Muscle layer of duodenum (tissue), 2 donors: ENCODE data around the gene LBX2.
A peak's percentile ranks its signal among the peaks of the same experiment; 100 is the strongest.

ENCODE experiments used
- H3K27ac ChIP-seq: one replicate; pipeline ENCODE4 v1.7.0; 2013; ENCODE audit warnings: mild to moderate bottlenecking, low read length
- H3K27me3 ChIP-seq: one replicate; pipeline ENCODE4 v1.7.0; 2013; ENCODE audit warnings: low read depth, mild to moderate bottlenecking, control low read depth, low read length
- H3K36me3 ChIP-seq, 2 donors: one replicate each; pipeline ENCODE4 v1.7.0; 2013; ENCODE audit warnings: low read length in 2 of 2, control low read depth in 1 of 2, mild to moderate bottlenecking in 1 of 2; ENCODE audit not compliant: insufficient read depth in 2 of 2, control insufficient read depth in 1 of 2
- H3K4me1 ChIP-seq, 2 donors: one replicate each; pipeline ENCODE4 v1.7.0; 2013; ENCODE audit warnings: low read length in 2 of 2, mild to moderate bottlenecking in 2 of 2, control low read depth in 1 of 2, moderate library complexity in 1 of 2; ENCODE audit not compliant: insufficient read depth in 2 of 2, control insufficient read depth in 1 of 2
- H3K4me3 ChIP-seq, 2 donors: one replicate each; pipeline ENCODE4 v1.7.0; 2013; ENCODE audit warnings: low read length in 2 of 2, low read depth in 1 of 2, mild to moderate bottlenecking in 1 of 2
- H3K9me3 ChIP-seq, 2 donors: one replicate each; pipeline ENCODE4 v1.7.0; 2013; ENCODE audit warnings: low read length in 2 of 2, control low read depth in 1 of 2, mild to moderate bottlenecking in 1 of 2; ENCODE audit not compliant: control insufficient read depth in 1 of 2
- donor health status: healthy.

Gene LBX2

DNA sequence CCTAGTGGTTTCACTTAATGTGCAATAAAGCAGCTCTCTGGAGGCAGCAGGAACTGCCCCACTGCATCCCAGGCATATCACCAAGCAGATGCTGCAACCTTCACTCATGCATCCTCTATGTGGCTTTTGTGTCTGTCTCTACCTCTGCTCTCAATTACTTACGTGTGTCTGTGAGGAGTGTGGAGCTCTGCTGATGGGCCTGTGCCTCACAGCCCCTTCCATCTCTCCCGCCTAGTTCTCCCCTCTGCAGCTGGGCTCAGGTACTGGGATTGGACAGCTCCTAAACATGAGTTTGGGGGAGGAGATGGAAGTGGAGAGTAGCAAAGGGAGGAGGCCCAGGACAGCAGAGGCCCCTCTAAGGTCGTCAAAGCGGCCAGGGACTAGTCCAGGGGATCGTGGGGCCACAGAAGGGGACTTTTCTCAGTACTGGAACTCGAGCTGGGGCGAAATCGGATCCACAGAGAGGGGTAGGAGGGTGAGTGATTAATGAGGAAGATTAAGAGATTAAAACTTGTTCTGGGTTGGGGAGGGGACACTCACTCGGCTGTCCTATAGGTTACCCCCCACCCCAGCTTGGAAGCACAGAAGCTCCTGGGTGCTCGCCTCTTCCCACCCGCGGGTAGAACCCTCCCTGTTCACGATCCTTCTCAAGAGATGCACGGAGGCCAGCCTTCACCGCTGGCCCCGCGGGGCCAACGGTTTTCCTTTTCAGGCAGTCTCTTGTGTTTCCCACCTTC, 2.1 kb upstream of the LBX2 start:
- peaks cover 17 to 67% of the 10 kb centered on the region in 2 donors for H3K4me1 ChIP-seq
- peaks cover 38% of the 10 kb centered on the region for H3K27me3 ChIP-seq
- H3K36me3 ChIP-seq: peaks cover 13 to 20% of the 10 kb centered on the region in 2 donors
- H3K27ac ChIP-seq: no peak overlapping the region
- no peaks in the 10 kb centered on the region for H3K9me3 ChIP-seq
- H3K4me3 ChIP-seq: no peak overlapping the region

DNA sequence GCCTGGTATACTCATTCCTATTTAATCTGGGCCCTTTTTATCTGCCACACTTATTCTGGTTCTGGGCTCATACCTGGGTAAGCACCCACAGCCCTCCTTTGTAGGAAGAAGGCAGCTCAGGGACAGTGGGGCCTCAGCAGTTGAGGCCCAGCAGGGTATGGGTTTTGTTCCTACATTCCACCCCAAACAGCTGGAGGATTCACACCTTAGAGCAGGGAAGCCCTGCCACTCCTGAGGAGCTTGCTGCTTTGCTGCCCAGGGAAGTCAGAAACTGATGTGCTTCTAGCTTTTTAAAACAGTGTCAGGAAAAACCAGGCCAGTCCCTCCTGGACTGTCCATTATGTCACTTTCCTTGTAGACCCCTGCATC, 1.2 kb upstream of the LBX2 start:
- H3K9me3 ChIP-seq: no peaks in the 10 kb centered on the region
- H3K27me3 ChIP-seq: peaks cover 38% of the 10 kb centered on the region
- H3K4me3 ChIP-seq: no peak overlapping the region
- peaks cover 11 to 57% of the 10 kb centered on the region in 2 donors for H3K4me1 ChIP-seq
- H3K27ac ChIP-seq: no peak overlapping the region
- peaks cover 10 to 15% of the 10 kb centered on the region in 2 donors for H3K36me3 ChIP-seq

DNA sequence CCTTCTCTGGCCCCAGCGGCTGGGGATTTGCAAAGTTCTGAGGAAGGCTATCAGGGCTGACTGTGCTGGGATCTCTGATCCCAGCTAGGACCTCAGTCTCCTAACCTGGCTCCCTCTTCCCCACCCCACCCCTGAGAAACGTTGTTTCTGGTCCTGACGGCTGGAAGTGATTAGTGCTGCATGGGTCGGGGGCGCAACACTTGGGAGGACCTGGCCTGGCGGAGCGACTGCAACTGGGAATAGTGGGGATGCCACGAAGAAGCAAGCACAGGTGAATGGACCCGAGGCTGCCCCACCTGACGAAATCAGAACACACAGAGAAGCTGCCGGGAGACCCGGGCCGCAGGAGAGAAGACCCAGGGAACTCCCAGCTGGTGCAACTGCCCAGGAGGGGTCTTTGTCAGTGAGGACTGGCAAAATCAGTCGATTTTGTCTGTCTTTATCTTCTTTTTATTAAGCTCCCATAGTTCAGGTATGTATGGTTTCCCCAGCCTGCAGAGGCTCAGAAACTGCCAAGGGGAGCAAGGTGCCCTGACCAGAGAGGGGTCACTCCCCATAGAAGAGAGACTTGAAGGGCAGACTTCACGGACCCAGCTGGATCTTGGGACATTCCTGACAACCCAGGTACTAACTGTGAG, 656 bp upstream of the LBX2 start:
- Histone ChIP-seq H3K4me3 (peak overlapping the region in 1 of 2 donors; percentile 54), H3K27me3 (peaks cover 38% of the 10 kb centered on the region), H3K27ac (no peak overlapping the region), H3K36me3 (peaks cover 5 to 10% of the 10 kb centered on the region in 2 donors), H3K9me3 (no peaks in the 10 kb centered on the region), H3K4me1 (peaks cover 7 to 52% of the 10 kb centered on the region in 2 donors)

DNA sequence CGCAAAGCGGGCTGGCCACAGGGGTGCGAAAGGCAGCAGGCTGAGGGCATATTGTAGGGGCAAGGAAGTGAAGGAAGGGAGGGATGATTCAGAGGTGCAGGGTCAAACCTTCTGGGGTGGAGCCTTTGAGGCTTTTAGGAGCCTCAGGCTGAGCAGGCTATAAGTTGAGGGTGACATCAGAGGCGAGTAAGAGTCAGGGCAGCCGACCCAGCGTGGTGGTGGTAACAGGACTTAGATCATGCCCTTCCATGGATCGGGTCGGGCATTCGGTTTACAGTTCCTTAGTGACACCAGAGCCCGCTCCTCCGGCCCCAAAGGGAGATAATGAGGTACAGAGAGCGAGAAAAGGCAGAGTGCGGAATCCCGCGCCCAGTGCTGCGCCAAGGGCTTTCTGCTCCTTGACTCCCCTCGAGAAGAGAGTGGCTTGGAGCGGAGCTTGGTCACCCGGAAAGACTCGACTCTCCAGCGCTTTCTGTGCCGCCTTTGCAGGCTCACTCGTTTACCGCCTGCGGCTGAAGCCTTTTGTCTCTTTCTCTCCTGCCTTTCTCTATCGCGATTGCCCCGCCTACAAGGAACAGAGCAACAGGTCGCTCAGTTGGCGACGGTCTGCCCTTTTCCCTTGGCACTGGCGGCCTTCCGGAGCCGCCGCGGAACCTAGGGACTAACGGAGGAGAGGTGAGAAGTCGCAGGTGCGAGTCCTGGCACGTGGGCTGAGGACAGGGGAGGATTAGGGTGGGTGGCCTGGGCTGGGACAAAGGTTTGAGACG, 720 bp downstream of the LBX2 start:
- no peaks in the 10 kb centered on the region for H3K9me3 ChIP-seq
- peaks cover 38% of the 10 kb centered on the region for H3K27me3 ChIP-seq
- H3K4me1 ChIP-seq: peaks cover 3 to 41% of the 10 kb centered on the region in 2 donors
- peaks cover 5 to 6% of the 10 kb centered on the region in 2 donors for H3K36me3 ChIP-seq
- no peak overlapping the region for H3K27ac ChIP-seq
- peak overlapping the region; percentile 52 to 54 for H3K4me3 ChIP-seq

DNA sequence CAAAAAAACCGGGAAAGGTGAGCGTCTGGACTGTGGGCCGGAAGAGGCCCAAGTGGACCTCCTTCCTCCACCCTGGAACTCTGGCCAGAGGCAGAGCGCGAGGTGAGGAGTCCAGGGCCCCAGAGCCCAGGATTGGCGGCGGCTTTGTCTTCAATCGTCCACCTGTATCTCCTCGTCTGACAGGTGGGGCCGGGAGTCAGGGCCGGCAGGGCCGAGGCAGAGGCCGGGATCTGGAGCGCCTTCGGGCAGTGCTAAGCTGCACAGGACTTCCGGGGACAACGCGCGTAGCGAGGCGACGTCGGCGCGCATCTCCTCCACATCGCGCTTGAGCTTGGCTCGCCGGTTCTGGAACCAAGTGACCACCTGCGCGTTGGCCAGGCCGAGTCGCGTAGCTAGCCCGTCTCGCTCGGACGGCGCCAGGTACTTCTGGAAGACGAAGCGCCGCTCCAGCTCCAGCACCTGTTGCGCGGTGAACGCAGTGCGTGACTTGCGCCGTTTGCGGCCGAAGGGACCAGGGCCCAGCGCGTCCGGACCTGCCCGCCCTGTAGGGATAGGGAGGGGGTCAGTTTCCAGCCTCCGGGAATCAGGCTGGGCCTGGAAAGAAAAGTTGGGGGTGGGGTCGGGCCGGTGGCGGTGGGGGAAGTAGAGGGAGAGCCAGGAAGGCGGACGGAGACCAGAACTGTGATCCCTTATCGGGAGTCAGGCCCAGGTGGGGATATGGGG, 1.5 kb downstream of the LBX2 start:
- Histone ChIP-seq H3K27me3 (peaks cover 38% of the 10 kb centered on the region), H3K4me3 (peak overlapping the region; percentile 52 to 54), H3K36me3 (peaks cover 12 to 14% of the 10 kb centered on the region in 2 donors), H3K4me1 (peaks cover 3 to 34% of the 10 kb centered on the region in 2 donors), H3K9me3 (no peaks in the 10 kb centered on the region), H3K27ac (no peak overlapping the region)

DNA sequence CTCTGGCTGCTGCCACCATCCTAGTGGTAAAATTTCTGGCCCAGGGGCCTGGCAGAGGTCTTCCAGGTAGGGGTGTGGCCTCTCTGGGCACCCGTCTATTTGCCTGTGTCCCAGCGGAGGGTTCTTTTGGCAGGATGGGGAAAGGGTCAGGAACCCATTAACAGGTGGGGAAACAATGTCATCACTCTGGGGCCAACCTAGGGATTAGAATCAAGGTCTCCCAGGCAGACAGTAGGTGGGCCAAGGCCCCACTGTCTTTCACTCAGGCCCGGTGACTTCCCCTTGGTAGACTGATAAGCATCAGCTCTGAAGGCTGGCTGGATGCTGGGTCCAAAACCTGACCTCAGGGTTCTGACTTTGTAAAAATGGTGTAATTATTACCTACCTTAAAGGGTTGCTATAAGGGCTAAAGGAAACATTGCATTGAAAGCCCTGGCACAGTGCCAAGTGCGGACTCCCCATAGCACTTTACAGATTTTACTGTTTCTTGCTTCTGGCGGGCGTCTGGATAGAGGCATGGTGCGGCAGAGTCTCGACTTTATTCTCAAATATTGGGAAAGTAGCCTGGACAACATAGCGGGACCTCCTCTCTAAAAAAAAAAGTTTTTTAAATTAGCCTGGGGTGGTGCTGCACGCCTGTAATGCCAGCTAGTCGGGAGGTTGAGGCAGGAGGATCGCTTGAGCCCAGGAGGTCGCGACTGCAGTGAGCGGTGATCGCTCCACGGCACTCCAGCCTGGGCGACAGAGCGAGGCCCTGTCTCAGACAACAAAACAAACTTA, 2.2 kb downstream of the LBX2 start:
- H3K27me3 ChIP-seq: peaks cover 38% of the 10 kb centered on the region
- no peak overlapping the region for H3K27ac ChIP-seq
- no peaks in the 10 kb centered on the region for H3K9me3 ChIP-seq
- peaks cover 3 to 30% of the 10 kb centered on the region in 2 donors for H3K4me1 ChIP-seq
- peak overlapping the region in 1 of 2 donors; percentile 54 for H3K4me3 ChIP-seq
- peaks cover 20 to 21% of the 10 kb centered on the region in 2 donors for H3K36me3 ChIP-seq

DNA sequence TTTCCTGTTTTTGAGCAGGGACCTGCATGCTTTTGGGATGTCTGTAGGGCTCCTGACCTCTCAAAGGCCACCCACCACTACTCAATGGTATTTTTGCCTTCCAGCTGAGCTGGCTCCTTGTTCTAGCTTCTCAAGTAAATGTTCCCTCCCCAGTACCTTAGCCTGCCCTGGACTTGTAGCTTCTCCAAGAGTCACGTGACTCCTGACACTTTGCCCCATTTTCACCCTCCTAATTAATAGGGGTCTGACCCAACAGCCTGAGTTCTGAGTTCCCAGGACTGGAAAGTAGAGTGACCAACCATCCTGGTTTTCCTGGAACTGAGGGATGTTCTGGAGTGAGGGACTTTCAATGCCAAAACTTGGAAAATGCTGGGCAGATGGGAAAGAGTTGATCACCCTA, 4.0 kb downstream of the LBX2 start:
- Histone ChIP-seq H3K27ac (no peak overlapping the region), H3K4me3 (no peak overlapping the region), H3K4me1 (peaks cover 3 to 30% of the 10 kb centered on the region in 2 donors), H3K27me3 (peaks cover 27% of the 10 kb centered on the region), H3K9me3 (no peaks in the 10 kb centered on the region), H3K36me3 (peaks cover 37 to 39% of the 10 kb centered on the region in 2 donors)

DNA sequence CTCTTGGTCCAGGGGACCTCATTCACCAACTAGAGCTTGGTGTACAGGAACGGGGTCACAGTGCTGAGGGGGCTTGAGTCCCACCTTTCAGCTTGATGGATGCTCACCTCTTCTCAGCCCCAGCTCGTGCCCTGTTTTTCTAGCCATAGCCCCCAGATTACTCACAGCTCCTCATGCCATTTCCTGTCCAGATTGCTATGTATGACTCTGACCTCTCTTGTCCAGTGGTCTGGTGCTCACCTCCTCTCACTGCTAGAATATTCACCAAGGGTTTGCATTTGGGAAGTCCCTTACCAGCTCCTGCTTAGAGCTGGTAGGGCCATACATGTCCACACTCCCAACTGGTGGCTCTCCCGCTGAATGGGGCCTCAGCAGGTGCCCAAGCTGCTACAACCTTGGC, 5.9 kb downstream of the LBX2 start:
- Histone ChIP-seq H3K27me3 (peaks cover 10% of the 10 kb centered on the region), H3K36me3 (peaks cover 40 to 50% of the 10 kb centered on the region in 2 donors), H3K9me3 (no peaks in the 10 kb centered on the region), H3K27ac (no peak overlapping the region), H3K4me1 (peaks cover 2 to 14% of the 10 kb centered on the region in 2 donors), H3K4me3 (no peak overlapping the region)

DNA sequence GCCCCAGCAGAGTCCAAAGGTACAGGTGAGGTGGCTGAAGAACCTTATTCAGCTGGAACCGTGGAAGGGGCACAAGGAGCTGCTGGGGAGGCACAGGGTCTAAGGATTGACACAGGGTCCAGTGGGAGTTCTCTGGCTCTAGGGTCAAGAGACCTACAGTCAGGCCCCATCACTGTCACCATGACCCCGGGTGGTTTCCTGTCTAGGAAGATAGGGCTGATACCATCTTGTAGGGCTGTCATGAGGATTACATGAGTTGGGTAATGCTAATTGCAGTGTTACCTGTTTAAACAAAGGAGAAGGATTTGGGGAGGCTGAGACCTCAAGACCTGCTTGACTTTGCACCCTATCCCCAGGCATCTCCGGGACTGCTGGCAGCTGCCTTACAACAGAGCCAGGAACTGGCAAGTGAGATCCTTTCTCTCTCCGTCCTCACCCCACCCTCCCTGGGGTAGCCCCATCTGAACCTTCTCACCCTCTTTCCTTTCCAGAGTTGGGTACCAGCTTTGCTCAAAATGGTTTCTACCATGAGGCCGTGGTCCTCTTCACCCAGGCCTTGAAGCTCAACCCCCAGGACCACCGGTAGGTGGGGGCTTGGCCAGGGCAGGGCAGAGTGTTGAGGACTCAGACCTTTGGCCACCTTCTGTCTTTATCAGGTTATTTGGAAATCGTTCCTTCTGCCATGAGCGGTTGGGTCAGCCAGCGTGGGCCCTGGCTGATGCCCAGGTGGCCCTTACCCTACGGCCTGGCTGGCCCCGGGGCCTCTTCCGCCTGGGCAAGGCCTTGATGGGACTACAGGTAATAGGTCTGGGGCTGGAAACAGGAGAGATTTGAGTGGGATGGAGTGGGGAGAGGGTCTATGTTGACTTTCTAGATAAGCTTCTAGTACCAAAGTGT, 7.5 kb downstream of the LBX2 start:
- H3K9me3 ChIP-seq: no peaks in the 10 kb centered on the region
- H3K4me3 ChIP-seq: no peak overlapping the region
- H3K36me3 ChIP-seq: peaks cover 40 to 60% of the 10 kb centered on the region in 2 donors
- peaks cover 2% of the 10 kb centered on the region for H3K27me3 ChIP-seq
- H3K27ac ChIP-seq: no peak overlapping the region
- H3K4me1 ChIP-seq: no peaks in the 10 kb centered on the region

DNA sequence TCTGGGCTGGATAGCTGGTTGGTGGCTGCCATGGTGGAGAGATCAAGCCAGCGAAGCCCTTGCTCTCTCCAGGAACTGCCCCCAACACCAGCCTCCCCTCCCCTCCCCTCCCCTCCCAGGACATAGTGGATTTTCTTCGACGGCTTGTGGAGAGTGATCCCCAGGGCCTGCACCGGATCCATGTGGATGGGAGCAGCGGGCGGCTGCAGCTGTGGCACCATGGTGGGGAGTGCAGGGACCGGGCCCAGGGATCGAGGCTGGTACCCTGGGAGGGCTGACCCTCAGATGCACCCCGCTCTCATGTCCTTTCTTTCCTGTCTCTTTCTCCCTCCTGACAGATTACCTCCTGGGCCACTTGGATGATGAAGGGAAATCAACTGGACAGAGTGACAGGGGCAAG, 9.5 kb downstream of the LBX2 start:
- Histone ChIP-seq H3K4me1 (no peaks in the 10 kb centered on the region), H3K27ac (no peak overlapping the region), H3K27me3 (no peaks in the 10 kb centered on the region), H3K36me3 (peaks cover 44 to 73% of the 10 kb centered on the region in 2 donors), H3K9me3 (no peaks in the 10 kb centered on the region), H3K4me3 (no peak overlapping the region)
